ENCODE measurements around the gene ZBTB18.

ZBTB18 gene

GRCh38 chr1:244077473-244078220, 26.6 kb downstream of the ZBTB18 start:
- TF ChIP-seq GATA1 (IDR thresholded peaks at IDR 0.05; ENCODE audit: low read depth, low read length) (no peak), POLR2A (IDR thresholded peaks at IDR 0.05; ENCODE audit: low read length) (no peak)
- DNase-seq = no peak

- DNase-seq = no peak
- TF ChIP-seq GATA1 (IDR thresholded peaks at IDR 0.05; ENCODE audit: low read depth, low read length) (no peak), POLR2A (IDR thresholded peaks at IDR 0.05; ENCODE audit: low read length) (no peak)
Measured at GRCh38 chr1:244080343-244080929, 29.4 kb downstream of the ZBTB18 start.

GRCh38 chr1:244082969-244083368, 31.9 kb downstream of the ZBTB18 start:
- TF ChIP-seq POLR2A (IDR thresholded peaks at IDR 0.05; ENCODE audit: low read length) (no peak), GATA1 (IDR thresholded peaks at IDR 0.05; ENCODE audit: low read depth, low read length) (no peak)
- no peak for DNase-seq

DNA sequence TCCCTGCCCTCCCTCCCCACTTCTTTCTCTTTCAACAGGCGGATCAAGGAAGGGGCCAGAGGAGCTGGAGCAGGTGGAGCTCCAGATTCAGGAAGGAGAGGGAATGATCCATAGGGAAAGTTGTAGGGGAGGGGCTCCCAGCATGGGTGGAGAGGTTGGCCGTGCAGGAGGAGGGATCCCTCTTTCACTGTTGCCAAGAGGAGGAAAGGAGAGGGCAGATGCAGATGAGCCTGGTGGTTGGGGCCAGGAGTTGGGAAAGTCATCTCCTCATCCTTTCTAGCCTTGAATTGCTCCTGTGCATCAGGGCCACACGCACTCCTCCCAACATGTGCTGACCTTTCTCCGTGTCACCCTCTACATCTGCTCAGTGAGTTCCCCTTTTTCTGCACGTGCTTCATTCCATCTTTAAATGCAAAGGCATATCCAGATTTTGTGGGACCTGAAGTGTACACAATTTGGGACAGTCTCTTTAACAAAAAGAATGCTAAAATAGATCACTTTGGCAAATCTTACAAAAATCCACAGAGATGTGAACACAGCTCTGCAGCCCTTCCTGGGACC, 32.4 kb downstream of the ZBTB18 start:
- DNase-seq = no peak
- TF ChIP-seq GATA1 (IDR thresholded peaks at IDR 0.05; ENCODE audit: low read depth, low read length) (no peak), POLR2A (IDR thresholded peaks at IDR 0.05; ENCODE audit: low read length) (no peak)

DNA sequence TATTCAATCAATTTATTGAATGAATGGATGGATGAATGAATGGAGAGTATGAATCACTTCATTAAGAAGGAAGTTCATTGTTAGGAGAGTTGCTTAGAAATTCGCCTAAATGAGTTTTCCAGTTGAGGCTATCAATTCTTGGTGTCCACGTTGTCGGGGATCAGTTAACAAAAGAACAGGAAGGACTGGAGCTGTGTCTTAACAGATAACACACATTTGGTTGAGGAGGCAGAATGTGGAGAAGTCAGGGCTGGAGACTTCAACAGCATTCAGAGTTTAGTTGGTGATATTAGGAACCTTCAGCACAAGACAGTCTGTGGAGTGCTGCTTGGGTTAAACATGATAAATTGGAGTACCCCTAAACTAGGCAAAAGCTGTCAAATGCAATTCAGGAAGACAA, 33.7 kb downstream of the ZBTB18 start:
- peak in 1 of 2 experiments; percentile 5 for DNase-seq
- no peak for TF ChIP-seq POLR2A (IDR thresholded peaks at IDR 0.05; ENCODE audit: low read length)
- TF ChIP-seq GATA1 (IDR thresholded peaks at IDR 0.05; ENCODE audit: low read depth, low read length) = no peak

DNA sequence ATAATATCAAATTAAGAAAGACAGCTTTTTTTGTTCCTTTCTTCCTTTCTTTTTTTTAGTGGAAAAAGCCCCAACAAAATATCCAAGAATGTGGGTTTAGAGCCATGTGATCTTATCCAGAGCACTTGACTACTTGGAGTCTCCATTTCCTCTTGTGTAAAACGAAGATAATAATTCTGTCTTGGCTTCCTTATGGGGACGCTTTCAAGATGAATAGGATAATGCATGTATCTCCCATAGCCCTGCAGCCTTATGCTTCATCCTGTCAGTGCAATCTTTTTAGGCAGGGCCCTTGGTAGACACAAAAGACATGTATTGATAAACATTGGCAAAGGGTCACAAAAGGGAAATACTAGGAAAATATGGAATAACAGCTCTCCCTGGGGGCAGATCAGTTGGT, 34.8 kb downstream of the ZBTB18 start:
- no peak for TF ChIP-seq GATA1 (IDR thresholded peaks at IDR 0.05; ENCODE audit: low read depth, low read length)
- no peak for TF ChIP-seq POLR2A (IDR thresholded peaks at IDR 0.05; ENCODE audit: low read length)
- no peak for DNase-seq

DNA sequence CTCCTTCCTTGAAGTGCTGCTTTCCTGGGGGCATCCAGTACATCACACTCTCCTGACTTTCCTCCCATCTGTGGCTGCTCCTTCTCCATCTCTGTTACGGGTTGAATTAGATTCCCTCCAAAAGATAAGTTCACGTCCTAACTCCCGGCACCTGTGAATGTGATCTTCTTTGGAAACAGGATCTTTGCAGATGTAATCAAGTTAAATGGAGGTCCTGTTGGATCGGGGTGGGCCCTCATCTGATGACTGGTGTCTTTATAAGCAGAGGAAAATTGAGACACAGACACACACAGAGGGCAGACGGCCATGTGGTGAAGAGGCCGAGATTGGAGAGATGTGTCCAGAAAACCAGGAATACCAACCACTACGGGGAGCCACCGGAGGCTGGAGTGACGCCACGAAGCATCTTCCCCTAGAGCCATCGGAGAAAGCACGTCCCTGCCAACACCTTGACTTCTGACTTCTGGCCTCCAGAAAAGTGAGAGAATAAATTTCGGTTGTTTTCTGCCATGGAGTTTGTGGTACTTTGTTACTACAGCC, 36.0 kb downstream of the ZBTB18 start:
- TF ChIP-seq GATA1 (IDR thresholded peaks at IDR 0.05; ENCODE audit: low read depth, low read length) (no peak), POLR2A (IDR thresholded peaks at IDR 0.05; ENCODE audit: low read length) (no peak)
- no peak for DNase-seq

- DNase-seq = no peak
Measured at GRCh38 chr1:244087611-244088010, 36.5 kb downstream of the ZBTB18 start.

DNA sequence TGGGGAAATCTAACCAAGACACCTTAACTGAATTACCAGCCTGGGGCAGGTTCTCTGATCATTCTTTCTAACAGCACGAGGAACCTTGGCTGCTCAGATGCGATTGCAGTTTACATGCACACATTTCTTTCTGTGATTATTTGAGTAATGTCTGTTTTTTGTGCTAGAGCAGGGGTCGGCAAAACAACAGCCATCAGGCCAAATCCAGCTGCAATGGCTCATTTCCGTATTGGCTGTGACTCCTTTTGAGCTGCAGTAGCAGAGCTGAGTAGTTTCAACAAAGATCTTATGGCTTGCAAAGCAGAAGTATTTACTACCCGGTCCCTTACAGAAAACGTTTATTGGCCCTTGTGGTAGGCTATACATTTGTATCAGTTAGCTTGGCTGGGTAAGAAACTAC, 37.1 kb downstream of the ZBTB18 start:
- no peak for DNase-seq
- TF ChIP-seq POLR2A (IDR thresholded peaks at IDR 0.05; ENCODE audit: low read length) (no peak), GATA1 (IDR thresholded peaks at IDR 0.05; ENCODE audit: low read depth, low read length) (no peak)

More at GRCh38 chr1:244087611-244088010, 36.5 kb downstream of the ZBTB18 start:
- TF ChIP-seq GATA1 (IDR thresholded peaks at IDR 0.05; ENCODE audit: low read depth, low read length) = no peak
- TF ChIP-seq POLR2A (IDR thresholded peaks at IDR 0.05; ENCODE audit: low read length) = no peak

DNA sequence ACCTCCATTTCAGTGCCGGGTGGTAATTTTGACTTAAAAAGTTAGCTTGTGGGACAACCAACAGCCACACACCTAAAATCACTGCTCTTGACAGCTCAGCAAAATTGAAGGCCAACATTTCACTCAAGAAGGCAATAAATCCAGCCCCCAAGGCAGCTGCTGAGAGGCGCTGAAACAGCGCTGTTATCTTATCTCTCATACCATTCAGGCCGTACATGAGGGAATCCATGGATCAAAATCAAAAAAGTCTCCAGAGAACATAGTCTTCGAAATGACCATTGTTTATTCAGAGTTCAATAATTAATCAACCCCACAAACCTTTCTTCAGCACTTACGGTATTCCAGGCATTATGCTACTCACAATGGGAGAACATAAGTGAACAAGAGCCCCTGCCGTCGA, 38.5 kb downstream of the ZBTB18 start:
- DNase-seq = no peak
- no peak for TF ChIP-seq GATA1 (IDR thresholded peaks at IDR 0.05; ENCODE audit: low read depth, low read length)
- no peak for TF ChIP-seq POLR2A (IDR thresholded peaks at IDR 0.05; ENCODE audit: low read length)

DNA sequence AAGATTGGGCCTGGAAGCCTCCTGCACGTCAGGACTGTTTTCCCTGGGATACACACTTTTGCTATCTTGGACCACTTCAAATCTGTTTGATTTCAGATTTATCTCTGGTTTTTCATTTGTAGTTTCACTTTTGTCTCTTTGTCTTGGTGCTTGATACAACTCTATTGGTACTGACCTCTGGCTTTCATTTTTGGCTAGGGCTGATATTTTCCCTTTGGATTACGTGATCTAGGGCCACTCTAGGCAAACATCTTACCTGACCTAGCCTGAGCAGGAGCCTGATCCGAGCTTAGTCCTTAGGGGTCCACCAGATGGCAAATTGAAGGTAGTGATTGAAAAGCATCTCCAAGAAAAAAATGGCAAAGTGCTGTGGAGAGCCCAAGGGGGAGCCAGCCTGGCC, 39.6 kb downstream of the ZBTB18 start:
- TF ChIP-seq POLR2A (IDR thresholded peaks at IDR 0.05; ENCODE audit: low read length) (no peak), GATA1 (IDR thresholded peaks at IDR 0.05; ENCODE audit: low read depth, low read length) (no peak)
- DNase-seq = no peak

GRCh38 chr1:244092293-244092963, 41.3 kb downstream of the ZBTB18 start:
- TF ChIP-seq POLR2A (IDR thresholded peaks at IDR 0.05; ENCODE audit: low read length) (no peak), GATA1 (IDR thresholded peaks at IDR 0.05; ENCODE audit: low read depth, low read length) (no peak)
- DNase-seq = no peak

DNA sequence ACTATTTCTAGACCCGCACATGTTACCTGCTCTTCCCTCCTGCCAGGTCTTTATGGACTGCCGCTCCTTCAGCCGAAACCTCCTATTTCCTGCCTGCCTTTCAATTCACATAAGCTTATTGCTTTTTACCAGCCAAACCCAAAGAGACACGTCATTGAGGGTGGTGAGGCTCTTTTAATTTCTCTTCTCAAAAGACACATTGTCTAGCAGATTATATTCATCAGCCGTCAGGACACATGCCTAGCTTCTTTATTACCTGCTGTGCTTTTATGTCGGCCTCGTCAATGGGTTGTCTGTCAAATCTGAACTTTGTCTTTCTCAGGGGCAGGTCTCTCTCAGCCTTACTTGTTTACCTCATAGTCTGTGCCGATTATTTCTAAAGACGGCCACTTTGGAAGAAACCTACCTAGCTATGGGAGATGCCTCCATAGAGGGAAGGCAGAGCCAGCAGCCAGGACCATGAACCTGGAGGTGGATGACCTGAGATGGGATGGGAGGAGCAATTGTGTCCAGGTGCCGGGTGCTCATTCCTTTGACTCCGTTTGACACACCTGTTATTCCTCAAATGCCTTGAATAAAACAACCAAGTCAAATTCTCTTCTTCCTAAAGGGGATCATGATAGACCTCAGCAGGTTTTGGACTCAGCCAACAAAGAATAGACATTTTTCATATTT, 42.0 kb downstream of the ZBTB18 start:
- DNase-seq = no peak
- TF ChIP-seq POLR2A (IDR thresholded peaks at IDR 0.05; ENCODE audit: low read length) (no peak), GATA1 (IDR thresholded peaks at IDR 0.05; ENCODE audit: low read depth, low read length) (no peak)
